Psoas muscle (tissue), 8 donors: ENCODE results near the gene RNF145. TPM values are rescaled to one million over a fixed set of nuclear protein-coding genes. Genes with fewer than 3 reads are reported as not detected.
"Not testable (repeated sequence)": the region's sequence is repeated elsewhere in the genome, so short reads cannot be mapped to it uniquely, and the experiment has no call there.

ENCODE experiments used
- ATAC-seq, 4 donors: fragments of 200-7000 bp; cut with Tn5 transposase; one replicate each; pipeline ENCODE4 v1.9.1; 2020; ENCODE audit warnings: moderate library complexity in 3 of 4, mild to moderate bottlenecking in 2 of 4
- DNase-seq, 2 donors: peaks; one replicate each; pipeline ENCODE4 v3.0.0-alpha.2; 2020
- H3K27ac ChIP-seq: fragments of 200-600 bp; one replicate; pipeline ENCODE4 v1.8.0; 2022
- H3K27me3 ChIP-seq, 3 donors: fragments of 200-600 bp in 1 of 3; one replicate each; pipeline versions ENCODE4 v1.6.1 to v1.8.0; 2013 to 2022; ENCODE audit warnings: low read length in 2 of 3, mild to moderate bottlenecking in 2 of 3, moderate library complexity in 1 of 3; ENCODE audit not compliant: insufficient read depth in 3 of 3
- H3K36me3 ChIP-seq, 2 donors: fragments of 200-600 bp in 1 of 2; one replicate each; pipeline versions ENCODE4 v1.6.1 to v1.8.0; 2013 to 2022; ENCODE audit warnings: low read depth in 1 of 2, mild to moderate bottlenecking in 1 of 2, moderate library complexity in 1 of 2; ENCODE audit not compliant: insufficient read depth in 1 of 2
- H3K4me1 ChIP-seq: fragments of 200-600 bp; one replicate; pipeline ENCODE4 v1.8.0; 2022
- H3K4me3 ChIP-seq: fragments of 200-600 bp; one replicate; pipeline ENCODE4 v1.8.0; 2022; ENCODE audit warnings: mild to moderate bottlenecking
- H3K9me3 ChIP-seq: fragments of 200-600 bp; one replicate; pipeline ENCODE4 v1.8.0; 2022
- CTCF ChIP-seq: fragments of 200-600 bp; IDR thresholded peaks from one replicate; pipeline ENCODE4 v1.8.0; 2022; ENCODE audit warnings: antibody characterized with exemption
- WGBS, 3 donors: extraction: QIAGEN DNeasy Blood & Tissue Kit; methylation state at CpG; one replicate each; pipeline versions ENCODE4 v1.1.6 to v1.1.7; 2013; 5-methylcytosine and 5-hydroxymethylcytosine counted together
- intact Hi-C, 2 donors: fragments of 100-400 bp; cut with DNase I; formaldehyde crosslinking; loops; one replicate each; pipeline versions ENCODE4 v1.11.0 to v1.14.2; 2022
- polyA plus RNA-seq, 3 donors: library from polyadenylated mRNA; stranded (reverse); fragments of 200-250 nt; gene quantifications; one replicate each; pipeline ENCODE4 v1.2.3, GENCODE V29; 2013
- total RNA-seq, 4 donors: library from RNA; stranded (reverse); fragmentation: NEBNext Ultra II Directional in 2 of 4; extraction: Animal tissue kit (Norgen Biotek cat#: 25700) in 2 of 4; gene quantifications; one replicate each; pipeline versions ENCODE4 v1.2.1 to v1.2.4, GENCODE V29; 2021 to 2023
- donor health status: healthy with polysubstance abuse.
- donor health status: DM: no; HTN: no; CAD: no; lungs with moderate emphysema.
- donor health status: Bipolar disorder and iron deficiency.
- donor health status: healthy.
- donor health status: DM: yes; HTN: yes; CAD: no.
- donor health status: DM: no; HTN: no; CAD: no.
- donor health status: DM: no; HTN: no; CAD: no.
- donor health status: DM: yes; HTN: yes; CAD: no.

The RNF145 gene
- total and polyA plus RNA-seq, 7 donors = 6.0 to 17.8 (median 13.2) TPM

- Histone ChIP-seq H3K4me1 (no peaks in the 10 kb centered on the region), H3K4me3 (no peak overlapping the region), H3K27ac (no peak overlapping the region), H3K36me3 (no peaks in the 10 kb centered on the region), H3K27me3 (no peaks in the 10 kb centered on the region), H3K9me3 (no peaks in the 10 kb centered on the region)
- ATAC-seq (no peak), DNase-seq (no peak)
- TF ChIP-seq CTCF = no peak
- intact Hi-C loops = no loop called here
- 77 to 90% (median 87%) methylated on average over 1 of the region's 1 CpG for WGBS, 3 donors
These were observed 61.4 kb downstream of the RNF145 start for GRCh38 chr5:159147976-159148375.

GRCh38 chr5:159146839-159147238 lies 62.5 kb downstream of the RNF145 start:
- Histone ChIP-seq H3K4me3 (no peak overlapping the region), H3K27ac (no peak overlapping the region), H3K27me3 (no peaks in the 10 kb centered on the region), H3K36me3 (no peaks in the 10 kb centered on the region), H3K4me1 (no peaks in the 10 kb centered on the region), H3K9me3 (no peaks in the 10 kb centered on the region)
- WGBS, 3 donors = 41 to 65% (median 47%) methylated on average over 4 of the region's 4 CpGs
- intact Hi-C loops = no loop called here
- DNase-seq (no peak), ATAC-seq (no peak)
- no peak for TF ChIP-seq CTCF

- not testable (repeated sequence) for H3K27ac ChIP-seq
- WGBS, 3 donors = 87 to 100% (median 100%) methylated on average over 1 of the region's 1 CpG
These were observed 64.2 kb downstream of the RNF145 start for GRCh38 chr5:159145160-159145559.

GRCh38 chr5:159139802-159140201 lies 69.6 kb downstream of the RNF145 start:
- Histone ChIP-seq H3K4me1 (no peaks in the 10 kb centered on the region), H3K4me3 (no peak overlapping the region), H3K27me3 (peaks cover 0 to 7% (median 0%) of the 10 kb centered on the region in 3 donors), H3K9me3 (no peaks in the 10 kb centered on the region), H3K27ac (no peak overlapping the region), H3K36me3 (no peaks in the 10 kb centered on the region)
- intact Hi-C loops = loop anchor here in 1 of 2 donors (10.0 kb wide), 3 partner anchors 445 to 1375 kb away; no protein-coding TSS in a partner anchor
- ATAC-seq = no peak
- DNase-seq = no peak
- no peak for TF ChIP-seq CTCF
- 65 to 82% (median 75%) methylated on average over 7 of the region's 7 CpGs for WGBS, 3 donors

More at GRCh38 chr5:159145160-159145559, 64.2 kb downstream of the RNF145 start:
- DNase-seq, H3K4me1 ChIP-seq, H3K36me3 ChIP-seq, H3K9me3 ChIP-seq, ATAC-seq, H3K27me3 ChIP-seq, H3K4me3 ChIP-seq, intact Hi-C loops: not testable (repeated sequence)

GRCh38 chr5:159135896-159136531 lies 73.3 kb downstream of the RNF145 start:
- no peak for TF ChIP-seq CTCF
- H3K9me3 ChIP-seq = no peaks in the 10 kb centered on the region
- intact Hi-C loops = loop anchor here in 1 of 2 donors (10.0 kb wide), 3 partner anchors 441 to 1371 kb away; no protein-coding TSS in a partner anchor
- WGBS, 3 donors = 50 to 63% (median 58%) methylated on average over 9 of the region's 9 CpGs
- H3K4me1 ChIP-seq = no peaks in the 10 kb centered on the region
- H3K4me3 ChIP-seq = no peak overlapping the region
- peaks cover 0 to 7% (median 0%) of the 10 kb centered on the region in 3 donors for H3K27me3 ChIP-seq
- no peak for DNase-seq
- H3K27ac ChIP-seq = no peak overlapping the region
- H3K36me3 ChIP-seq = no peaks in the 10 kb centered on the region
- no peak for ATAC-seq
